C4-2B (cell line): ENCODE data around the gene YPEL4.

Source experiments
- CTCF ChIP-seq: fragments of 450-650 bp; conservative IDR thresholded peaks from 2 replicates; pipeline ENCODE4 v1.5.1; 2017; ENCODE audit warnings: mild to moderate bottlenecking
- ZFX ChIP-seq: fragments of 450-650 bp; IDR thresholded peaks from 2 replicates; pipeline ENCODE4 v1.6.1; 2017

DNA sequence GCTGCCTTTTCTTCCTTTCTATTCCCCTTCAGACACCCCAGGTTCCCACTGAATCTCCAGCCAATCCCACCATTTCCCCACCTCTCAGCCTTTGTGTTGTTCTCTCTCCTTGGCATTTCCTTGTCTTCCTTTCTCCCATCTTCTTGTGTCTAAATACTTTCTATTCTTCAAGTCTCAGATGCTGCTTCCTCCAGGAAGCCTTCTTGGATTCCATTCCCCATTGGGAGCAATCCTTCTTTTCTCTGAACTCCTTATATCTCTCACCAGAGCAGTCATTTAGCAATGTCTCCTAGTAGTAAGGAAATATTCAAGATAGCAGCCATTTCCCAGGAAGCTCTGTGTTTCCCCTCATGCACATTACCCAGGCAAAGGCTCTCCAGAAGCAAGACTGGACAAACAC lies 15.4 kb downstream of the YPEL4 start:
- TF ChIP-seq CTCF = no peak
- no peak for TF ChIP-seq ZFX
